ENCODE results near the gene MAP2. TPM values are rescaled to one million over a fixed set of nuclear protein-coding genes. Genes with fewer than 3 reads are reported as not detected.

Gene MAP2
- total RNA-seq, 1 experiment from 2014 or later, result 7.4 TPM

GRCh38 chr2:209584472-209584871 is 160.6 kb downstream of the MAP2 start:
- Histone ChIP-seq H3K4me1 (ENCODE audit: control insufficient read depth in 1 of 2, insufficient read depth in 2 of 2, low read length in 2 of 2) (no peaks in the 10 kb centered on the region), H3K4me3 (replicated peaks in 1 of 2; ENCODE audit: low read depth in 1 of 2, low read length in 2 of 2) (no peak overlapping the region), H3K4me2 (ENCODE audit: low read length) (no peak overlapping the region), H2AFZ (ENCODE audit: low read depth, low read length, poor library complexity, severe bottlenecking) (no peak overlapping the region), H3K79me2 (ENCODE audit: insufficient read depth, low read length) (no peaks in the 10 kb centered on the region), H3K27ac (ENCODE audit: low read depth, low read length) (no peak overlapping the region), H4K20me1 (ENCODE audit: insufficient read depth) (no peaks in the 10 kb centered on the region), H3K9me3 (ENCODE audit: control insufficient read depth in 1 of 2, insufficient read depth in 1 of 2, low read depth in 1 of 2, low read length in 2 of 2) (no peaks in the 10 kb centered on the region), H3K27me3 (ENCODE audit: insufficient read depth, low read length) (no peaks in the 10 kb centered on the region), H3K9ac (ENCODE audit: low read length) (no peak overlapping the region), H3K9me2 (ENCODE audit: insufficient read depth) (no peaks in the 10 kb centered on the region), H3K36me3 (ENCODE audit: control insufficient read depth in 1 of 2, insufficient read depth in 2 of 2, low read length in 2 of 2) (no peaks in the 10 kb centered on the region)
- DNase-seq (ENCODE audit: low read depth, low spot score) (no peak), ATAC-seq (no peak)
- RAD21 ChIA-PET (ENCODE audit: low non-redundant PET in 1 of 2, low total read pairs in 2 of 2, uncharacterized antibody in 2 of 2, unreplicated experiment in 2 of 2), result no interaction called here
- CTCF ChIA-PET, result no interaction called here
- no TSS peak for BruUV-seq (replicated peaks)
- POLR2A ChIA-PET, result no interaction called here
- TF ChIP-seq POLR2A (IDR thresholded peaks at IDR 0.05; ENCODE audit: borderline replicate concordance, extremely low read depth, insufficient read depth, insufficient read length), result no peak
- no peak for TF ChIP-seq TCF7L2 (IDR thresholded peaks at IDR 0.05; ENCODE audit: borderline replicate concordance, extremely low read depth, insufficient read depth, insufficient read length)
- intact Hi-C loops (cut with micrococcal nuclease), result loop anchor here (10.0 kb wide), 1 partner anchor 610 kb away; no protein-coding TSS in a partner anchor

- Histone ChIP-seq H3K4me2 (ENCODE audit: low read length) (no peak overlapping the region), H3K27ac (ENCODE audit: low read depth, low read length) (no peak overlapping the region), H3K4me1 (ENCODE audit: control insufficient read depth in 1 of 2, insufficient read depth in 2 of 2, low read length in 2 of 2) (no peaks in the 10 kb centered on the region), H3K4me3 (replicated peaks in 1 of 2; ENCODE audit: low read depth in 1 of 2, low read length in 2 of 2) (no peak overlapping the region), H3K9me3 (ENCODE audit: control insufficient read depth in 1 of 2, insufficient read depth in 1 of 2, low read depth in 1 of 2, low read length in 2 of 2) (no peaks in the 10 kb centered on the region), H3K27me3 (ENCODE audit: insufficient read depth, low read length) (no peaks in the 10 kb centered on the region), H3K9ac (ENCODE audit: low read length) (no peak overlapping the region), H3K36me3 (ENCODE audit: control insufficient read depth in 1 of 2, insufficient read depth in 2 of 2, low read length in 2 of 2) (no peaks in the 10 kb centered on the region), H4K20me1 (ENCODE audit: insufficient read depth) (no peaks in the 10 kb centered on the region), H3K79me2 (ENCODE audit: insufficient read depth, low read length) (no peaks in the 10 kb centered on the region), H3K9me2 (ENCODE audit: insufficient read depth) (no peaks in the 10 kb centered on the region), H2AFZ (ENCODE audit: low read depth, low read length, poor library complexity, severe bottlenecking) (no peak overlapping the region)
- intact Hi-C loops (cut with micrococcal nuclease), result loop anchor here (10.0 kb wide), 1 partner anchor 610 kb away; no protein-coding TSS in a partner anchor
- ChIA-PET CTCF (no interaction called here), RAD21 (ENCODE audit: low non-redundant PET in 1 of 2, low total read pairs in 2 of 2, uncharacterized antibody in 2 of 2, unreplicated experiment in 2 of 2) (no interaction called here), POLR2A (no interaction called here)
- no peak for DNase-seq (ENCODE audit: low read depth, low spot score)
- ATAC-seq, result no peak
- no peak for TF ChIP-seq ZNF274 (IDR thresholded peaks at IDR 0.05; ENCODE audit: low read depth, low read length)
- no peak for TF ChIP-seq TCF7L2 (IDR thresholded peaks at IDR 0.05; ENCODE audit: borderline replicate concordance, extremely low read depth, insufficient read depth, insufficient read length)
- TF ChIP-seq RAD21 (IDR thresholded peaks at IDR 0.05; ENCODE audit: low read depth), result no peak
- TF ChIP-seq CTCF (IDR thresholded peaks at IDR 0.05 in 2 of 3, conservative IDR thresholded peaks at IDR 0.05 in 1 of 3; ENCODE audit: borderline replicate concordance in 1 of 3, insufficient read depth in 1 of 3, low read depth in 2 of 3, low read length in 2 of 3), result no peak
- TF ChIP-seq SRF (IDR thresholded peaks at IDR 0.05; ENCODE audit: low read depth), result no peak
- no peak for TF ChIP-seq ATF3 (IDR thresholded peaks at IDR 0.05)
- TF ChIP-seq JUND (IDR thresholded peaks at IDR 0.05), result no peak
- TF ChIP-seq FOSL1 (IDR thresholded peaks at IDR 0.05; ENCODE audit: low read depth), result no peak
- TF ChIP-seq POLR2A (IDR thresholded peaks at IDR 0.05; ENCODE audit: borderline replicate concordance, extremely low read depth, insufficient read depth, insufficient read length), result no peak
- no peak for TF ChIP-seq CBX3 (IDR thresholded peaks at IDR 0.05; ENCODE audit: low read depth)
- TF ChIP-seq EGR1 (IDR thresholded peaks at IDR 0.05; ENCODE audit: low read depth), result no peak
- TF ChIP-seq MAX (IDR thresholded peaks at IDR 0.05), result no peak
- TF ChIP-seq EZH2 (IDR thresholded peaks at IDR 0.05), result no peak
- TF ChIP-seq ZFX (IDR thresholded peaks at IDR 0.05), result no peak
- TF ChIP-seq ELF1 (IDR thresholded peaks at IDR 0.05; ENCODE audit: borderline replicate concordance, low read depth), result no peak
- no peak for TF ChIP-seq YY1 (IDR thresholded peaks at IDR 0.05; ENCODE audit: extremely low read depth, insufficient replicate concordance, low read depth, low read length)
- BruUV-seq (replicated peaks), result no TSS peak
These were observed 161.1 kb downstream of the MAP2 start for GRCh38 chr2:209584915-209585314.
